ENCODE data around the gene RAC2. TPM values are rescaled to one million over a fixed set of nuclear protein-coding genes. Genes with fewer than 3 reads are reported as not detected.
A peak's percentile ranks its signal among the peaks of the same experiment; 100 is the strongest.

Gene RAC2
- total and polyA plus RNA-seq, 2 of the 8 experiments (the other 6 are each of a cell fraction or from before 2014, with no cell fraction given), result 2.3 to 4.3 TPM

DNA sequence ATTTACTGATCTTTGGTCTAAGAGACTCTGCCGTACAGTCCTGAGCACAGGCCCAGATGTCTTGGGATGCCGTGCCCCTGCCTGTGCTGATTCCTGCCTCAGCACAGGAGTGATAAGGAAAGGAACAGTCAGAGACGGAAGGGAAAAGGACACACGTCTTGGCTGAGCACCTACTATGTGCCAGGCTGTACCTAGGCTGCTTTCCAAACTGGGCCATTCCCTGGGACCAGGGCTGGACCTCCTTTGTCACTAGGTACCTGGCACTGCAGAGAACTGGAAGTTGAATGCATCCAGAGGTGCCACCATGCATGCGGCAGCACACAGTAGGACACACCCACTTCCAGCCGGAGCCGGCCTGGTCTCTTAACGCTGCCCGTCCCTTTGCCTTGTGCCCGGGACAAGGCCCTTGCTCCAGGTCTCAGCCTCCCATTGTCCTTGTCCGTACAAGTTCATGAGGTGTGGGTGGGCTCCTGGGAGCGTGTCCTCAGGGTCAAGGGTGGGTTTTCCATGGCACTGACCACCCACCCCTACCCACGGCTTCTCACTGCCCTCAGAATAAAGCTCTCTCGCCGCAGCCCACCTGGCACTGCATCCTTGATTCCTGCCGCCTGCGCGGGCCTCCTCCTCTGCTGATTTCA lies 30.7 kb downstream of the RAC2 start:
- no peak overlapping the region for H3K56ac ChIP-seq (replicated peaks; ENCODE audit: insufficient read length, low read depth, low read length)
- no peak overlapping the region for H2BK120ac ChIP-seq (replicated peaks; ENCODE audit: low read depth, low read length)
- no peak overlapping the region for H3K4me2 ChIP-seq (ENCODE audit: insufficient read depth in 1 of 2, low read depth in 2 of 2, low read length in 2 of 2)
- H2BK15ac ChIP-seq (ENCODE audit: low read length), result no peak overlapping the region
- H3K9ac ChIP-seq (replicated peaks in 1 of 4; ENCODE audit: extremely low read depth in 1 of 4, low read depth in 3 of 4, low read length in 3 of 4), result no peak overlapping the region
- H3K23ac ChIP-seq (ENCODE audit: insufficient read length), result no peak overlapping the region
- no peak overlapping the region for H3K18ac ChIP-seq (ENCODE audit: extremely low read depth, low read length)
- no peak overlapping the region for H2BK20ac ChIP-seq (ENCODE audit: low read length)
- H3K27ac ChIP-seq (ENCODE audit: low read depth, low read length), result no peak overlapping the region
- no peak overlapping the region for H3K14ac ChIP-seq (ENCODE audit: insufficient read length)
- no peaks in the 10 kb centered on the region for H3K79me2 ChIP-seq (ENCODE audit: control insufficient read depth in 1 of 2, insufficient read depth in 2 of 2, low read length in 2 of 2)
- FAIRE-seq (no peak), DNase-seq (ENCODE audit: low read depth in 1 of 2, low spot score in 2 of 2) (no peak)
- H3K79me1 ChIP-seq (ENCODE audit: low read depth, low read length), result no peaks in the 10 kb centered on the region
- POLR2A ChIA-PET (ENCODE audit: partially characterized antibody), result interaction anchor here (0.6 kb wide), 1 partner anchor 119 kb away, joined by 3 read pairs; no protein-coding TSS in a partner anchor
- WGBS, 2 experiments (ENCODE audit: extremely low coverage in 1 of 2, insufficient coverage in 1 of 2, insufficient read length in 1 of 2, insufficient replicate concordance in 2 of 2, low coverage in 1 of 2, low lambda C conversion rate in 2 of 2, missing lambda C conversion rate in 1 of 2), result 88% methylated on average over 17 of the region's 18 CpGs; no CpG with 5 or more reads in 1 of the 2 experiments
- H4K91ac ChIP-seq (replicated peaks; ENCODE audit: insufficient read length, low read length), result no peak overlapping the region
- H3K36me3 ChIP-seq (ENCODE audit: control insufficient read depth in 2 of 4, insufficient read depth in 4 of 4, low read length in 3 of 4), result no peaks in the 10 kb centered on the region
- H3K4ac ChIP-seq (replicated peaks; ENCODE audit: insufficient read length, low read depth, low read length), result no peak overlapping the region
- H3K4me3 ChIP-seq (ENCODE audit: extremely low read depth in 1 of 4, insufficient read depth in 2 of 4, low read depth in 3 of 4, low read length in 4 of 4), result no peak overlapping the region
- CTCF ChIA-PET (ENCODE audit: partially characterized antibody), result interaction anchor here (0.7 to 1.4 kb wide), 5 partner anchors 11 to 47 kb away, joined by 3 to 4 read pairs (median 4); no protein-coding TSS in a partner anchor
- peak overlapping the region; percentile 25 for H4K5ac ChIP-seq (ENCODE audit: insufficient read length, low read depth, low read length)
- H2AFZ ChIP-seq (ENCODE audit: low read length), result no peak overlapping the region
- H4K20me1 ChIP-seq (replicated peaks in 1 of 2; ENCODE audit: control insufficient read depth in 1 of 2, insufficient read depth in 2 of 2, low read length in 2 of 2), result no peaks in the 10 kb centered on the region
- H4K8ac ChIP-seq (ENCODE audit: extremely low read depth, insufficient read depth, low read length), result peak overlapping the region; percentile 36; the same call in 1 of the 2 replicates
- H3K9me3 ChIP-seq (ENCODE audit: insufficient read depth in 2 of 2, low read depth in 1 of 2, low read length in 1 of 2), result no peaks in the 10 kb centered on the region
- H2AK5ac ChIP-seq (ENCODE audit: low read depth, low read length), result no peak overlapping the region
- peaks cover 3% of the 10 kb centered on the region; the same call in 1 of the 2 replicates for H3K23me2 ChIP-seq (ENCODE audit: low read depth, low read length)
- no peak overlapping the region for H2BK5ac ChIP-seq (ENCODE audit: low read depth, low read length)
- H3K4me1 ChIP-seq (replicated peaks in 1 of 4; ENCODE audit: control insufficient read depth in 3 of 4, insufficient read depth in 4 of 4, low read length in 3 of 4), result peaks cover 0 to 8% (median 3%) of the 10 kb centered on the region in 4 experiments; a peak in 6 of 7 replicates
- peaks cover 0 to 4% (median 1%) of the 10 kb centered on the region in 4 experiments; a peak in 3 of 7 replicates for H3K27me3 ChIP-seq (replicated peaks in 1 of 4; ENCODE audit: control insufficient read depth in 3 of 4, extremely low read depth in 1 of 4, insufficient read depth in 3 of 4, low read length in 3 of 4)
- H2BK12ac ChIP-seq (ENCODE audit: low read depth, low read length), result peak overlapping the region; percentile 23; the same call in 1 of the 2 replicates
- TF ChIP-seq USF2 (IDR thresholded peaks at IDR 0.05; ENCODE audit: low read length) (no peak), RFX5 (IDR thresholded peaks at IDR 0.05; ENCODE audit: borderline replicate concordance, low read depth, low read length) (no peak), KDM4A (IDR thresholded peaks at IDR 0.05; ENCODE audit: low read depth, low read length, severe bottlenecking) (no peak)
